ENCODE data around the gene CCNQ.

The CCNQ gene

DNA sequence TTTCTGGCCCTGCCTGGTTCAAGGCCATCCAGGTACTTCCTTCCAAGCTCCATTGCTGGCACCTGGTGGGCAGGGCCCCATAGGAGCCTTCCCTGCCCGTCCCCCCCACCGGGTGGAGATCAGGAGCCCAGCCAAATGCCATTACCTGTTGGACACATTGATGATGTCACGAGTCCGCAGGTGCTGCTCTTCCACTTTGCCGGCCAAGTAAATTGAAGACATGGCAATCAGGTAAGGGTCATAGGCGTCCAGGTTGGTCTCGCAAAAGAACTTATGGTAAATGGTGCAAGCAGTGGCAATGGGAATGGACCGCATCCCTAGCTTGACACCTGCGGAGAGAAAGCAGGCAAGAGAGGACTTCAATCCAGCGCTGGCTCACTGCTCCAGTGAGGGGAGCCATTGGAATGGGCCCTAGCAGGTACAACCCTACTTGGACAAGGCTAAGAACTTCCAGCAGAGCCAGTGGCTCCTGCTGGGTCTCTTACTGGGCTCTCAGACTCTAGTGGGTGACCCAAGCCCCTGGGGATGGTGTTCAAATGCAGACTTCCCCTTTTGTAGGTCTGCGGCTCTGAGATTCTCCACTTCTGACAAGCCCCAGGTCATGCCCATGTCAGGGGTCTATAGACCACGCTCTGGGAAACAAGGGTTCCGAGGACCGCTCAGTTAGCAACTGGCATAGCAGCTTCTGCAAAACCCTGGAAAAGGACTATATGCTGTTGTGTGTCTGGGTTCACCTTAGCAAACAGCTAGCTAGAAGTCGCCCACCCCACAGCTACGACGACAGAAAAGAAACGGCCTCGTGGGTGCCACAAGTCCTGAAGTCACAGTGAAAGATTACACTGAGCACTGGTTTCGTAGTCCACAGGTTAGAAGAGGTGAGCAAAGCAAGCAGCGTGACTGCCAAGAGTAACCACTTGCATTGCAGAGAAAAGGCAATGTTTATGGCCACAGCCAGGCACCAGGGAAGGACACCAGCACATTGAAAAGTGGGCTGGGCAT lies 2.8 kb downstream of the CCNQ start:
- DNase-seq: no peak

- DNase-seq: no peak
Observed at GRCh38 chrX:153595387-153595786, 3.6 kb downstream of the CCNQ start.

DNA sequence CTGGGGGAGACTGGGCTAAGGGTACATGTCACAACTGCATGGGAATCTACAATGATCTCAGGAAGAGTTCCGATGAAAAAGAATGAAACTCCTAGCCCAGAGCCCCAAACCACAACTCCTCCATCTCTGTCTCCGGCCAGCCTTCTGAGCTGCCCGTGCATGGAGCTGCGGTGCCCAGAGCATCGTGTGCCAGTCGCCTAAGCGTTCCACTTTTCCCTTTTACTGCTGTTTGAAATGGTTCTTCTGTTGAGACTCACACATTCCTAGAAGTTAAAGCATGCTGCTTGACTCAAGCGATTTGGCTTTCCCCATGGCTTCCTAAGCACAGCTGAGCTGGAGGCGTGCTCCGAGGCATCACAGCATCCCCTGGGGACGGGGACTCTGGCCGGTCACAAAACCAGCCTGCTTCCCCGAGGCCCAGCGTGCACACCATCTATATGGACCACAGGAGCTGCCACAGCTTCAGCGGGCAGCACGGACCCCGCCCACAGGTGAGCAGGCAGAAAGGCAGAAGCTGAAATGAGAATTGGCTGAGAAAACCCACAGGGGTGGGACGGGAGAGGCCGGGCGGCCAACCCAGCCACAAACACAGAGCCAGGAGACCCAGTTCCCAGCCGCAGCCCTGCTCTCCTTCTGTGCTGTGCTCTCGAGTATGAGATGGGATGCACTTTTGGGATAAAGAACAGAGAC lies 5.0 kb downstream of the CCNQ start:
- DNase-seq: no peak

DNA sequence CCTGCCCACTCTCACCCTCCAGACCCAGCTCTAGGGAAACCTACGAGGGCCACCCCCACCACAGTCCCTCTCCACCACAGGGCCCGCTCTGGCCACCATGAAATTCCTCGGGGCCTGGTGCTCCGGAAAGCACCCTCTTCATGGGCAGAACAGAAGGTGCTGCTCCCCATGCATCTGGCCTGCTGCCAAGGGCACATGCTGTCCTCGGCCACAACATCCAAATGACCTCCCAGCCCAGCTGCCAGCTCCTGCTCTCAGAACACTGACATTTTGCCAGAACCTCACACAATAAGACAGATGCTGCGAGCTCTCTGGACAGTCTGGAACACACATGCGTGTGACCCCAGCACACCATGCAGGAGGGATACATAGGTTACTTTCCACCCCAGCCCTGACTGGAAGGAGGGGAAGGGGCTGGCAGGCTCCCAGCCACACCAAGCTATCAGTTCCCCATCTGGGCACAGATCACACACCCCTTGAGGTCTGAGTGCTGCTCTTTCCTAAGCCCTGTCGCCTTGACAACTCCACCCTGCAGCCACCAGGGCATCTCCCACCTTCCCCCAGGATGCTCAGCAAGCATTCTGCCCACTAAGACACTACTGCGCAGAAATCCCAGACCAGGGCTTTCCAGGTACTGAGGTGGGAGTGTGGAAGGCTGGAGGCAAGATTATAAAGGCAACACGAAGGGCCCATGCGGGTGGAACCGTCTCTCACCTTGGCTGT lies 5.8 kb downstream of the CCNQ start:
- no peak for DNase-seq

DNA sequence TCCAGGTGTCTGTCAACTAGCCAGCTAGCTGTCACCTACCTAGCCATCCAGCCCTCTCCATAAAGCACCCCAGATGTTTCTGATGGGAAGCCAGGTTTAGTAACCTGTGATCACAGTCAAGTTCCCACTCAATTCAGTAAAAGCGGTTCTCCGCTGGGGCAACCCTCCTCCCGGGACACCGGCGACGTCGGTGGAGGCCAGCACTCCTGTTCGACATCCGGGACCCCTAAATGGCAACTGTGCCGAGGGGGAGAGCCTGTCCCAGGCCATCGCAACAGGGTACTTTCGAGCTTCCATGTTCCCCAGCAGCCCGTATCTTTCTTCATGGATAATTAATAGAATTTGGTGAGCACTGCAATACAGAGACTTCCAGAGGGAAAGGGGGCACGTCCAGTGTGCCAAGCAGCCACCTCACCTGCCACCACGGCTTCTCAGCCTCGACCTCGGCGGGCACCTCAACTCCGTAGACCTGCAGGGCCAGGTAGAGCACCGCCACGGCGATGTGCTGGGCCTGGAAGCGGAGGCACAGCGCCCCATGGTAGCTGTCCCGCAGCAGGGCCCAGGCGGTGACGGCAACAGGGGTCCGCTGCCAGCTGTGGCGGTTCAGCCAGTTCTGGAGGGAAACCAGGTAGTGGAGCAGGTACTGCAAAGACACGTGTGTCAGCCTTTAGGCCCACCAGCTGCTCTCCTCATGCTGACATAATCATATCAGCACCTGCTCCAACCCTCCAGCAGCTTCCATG lies 6.7 kb downstream of the CCNQ start:
- no peak for DNase-seq

DNA sequence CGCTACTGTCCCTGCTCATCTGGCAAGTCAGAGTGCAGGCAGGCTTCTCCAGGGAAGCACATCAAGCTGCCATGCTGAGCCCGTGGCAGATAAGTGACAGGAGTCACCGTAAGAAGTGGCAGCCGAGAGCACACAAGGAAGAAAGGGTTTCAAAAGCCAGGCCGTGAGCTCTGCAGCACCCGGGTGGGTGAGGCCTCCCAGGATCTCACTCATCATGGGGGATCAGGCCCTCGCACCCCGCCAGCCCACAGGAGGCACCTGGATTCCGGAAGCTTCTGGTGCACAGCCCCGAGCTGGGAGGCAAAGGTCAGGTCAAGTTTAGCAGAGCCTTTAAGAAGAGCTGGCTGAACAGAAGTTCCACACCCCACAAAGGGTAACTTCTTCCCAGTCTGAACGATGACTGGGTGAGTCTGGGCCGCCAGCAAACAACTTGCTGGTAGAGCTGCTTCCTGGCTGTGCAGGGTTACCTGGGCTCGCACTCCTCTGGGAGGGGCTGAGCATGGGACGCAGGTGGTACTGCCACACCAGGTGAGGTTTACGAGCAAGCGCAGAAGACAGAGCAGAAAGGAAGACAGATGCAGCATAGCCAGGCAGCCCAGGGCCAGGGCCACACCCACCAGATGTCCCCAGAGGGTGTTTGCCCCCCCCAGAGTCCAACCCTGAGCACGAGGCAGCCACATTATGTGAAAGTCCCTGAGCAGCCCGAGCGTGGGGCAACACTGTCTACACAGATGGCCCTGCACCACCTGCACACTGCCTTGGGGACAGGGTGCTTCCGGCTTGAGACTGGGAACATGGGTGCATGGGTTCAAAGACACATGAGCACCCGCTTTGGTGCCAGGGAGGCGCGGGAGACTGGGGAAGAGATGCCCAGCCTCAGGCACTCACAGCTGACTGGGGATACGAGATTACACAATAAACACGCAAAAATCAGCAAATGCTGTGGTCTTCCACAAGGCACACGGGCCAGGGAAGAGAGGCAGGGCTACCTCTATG lies 7.7 kb downstream of the CCNQ start:
- DNase-seq: no peak

- no peak for DNase-seq
Observed at GRCh38 chrX:153588782-153589446, 10.0 kb downstream of the CCNQ start.

DNA sequence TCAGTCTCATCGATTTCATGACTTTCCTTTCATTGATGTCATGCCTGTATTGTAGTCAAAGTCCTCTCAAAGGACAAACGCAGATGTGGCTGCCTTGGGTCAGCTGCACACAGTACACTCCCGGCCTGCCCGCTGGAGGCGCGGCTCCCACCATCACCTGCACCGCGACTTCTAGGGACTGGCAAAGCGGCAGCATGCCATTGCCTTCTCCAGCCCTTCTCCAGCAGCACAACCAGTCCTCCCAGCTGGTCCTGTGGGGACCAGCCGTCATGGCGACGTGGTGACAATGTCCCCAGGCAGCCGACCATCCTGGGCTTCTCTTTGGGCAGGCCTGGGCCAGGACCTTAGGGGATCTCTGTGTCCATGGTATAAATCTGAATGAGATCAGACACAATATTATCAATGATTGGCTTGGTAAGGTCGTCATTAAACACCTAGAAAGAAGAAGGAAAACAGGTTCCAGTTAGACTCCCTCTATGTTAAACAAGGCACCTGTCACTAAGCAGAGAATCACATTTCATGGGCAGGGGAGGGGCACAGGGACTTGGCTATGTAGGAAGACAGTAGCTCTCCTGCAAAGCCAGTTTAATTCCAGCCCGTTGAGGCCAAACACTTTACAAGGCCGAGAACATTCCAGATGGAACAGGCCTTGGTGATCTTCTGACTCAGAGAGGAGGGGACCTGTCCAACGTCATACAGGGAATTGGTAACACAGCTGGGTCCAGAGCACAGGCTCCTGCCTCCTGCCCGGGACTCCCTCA lies 10.7 kb downstream of the CCNQ start:
- DNase-seq: no peak

DNA sequence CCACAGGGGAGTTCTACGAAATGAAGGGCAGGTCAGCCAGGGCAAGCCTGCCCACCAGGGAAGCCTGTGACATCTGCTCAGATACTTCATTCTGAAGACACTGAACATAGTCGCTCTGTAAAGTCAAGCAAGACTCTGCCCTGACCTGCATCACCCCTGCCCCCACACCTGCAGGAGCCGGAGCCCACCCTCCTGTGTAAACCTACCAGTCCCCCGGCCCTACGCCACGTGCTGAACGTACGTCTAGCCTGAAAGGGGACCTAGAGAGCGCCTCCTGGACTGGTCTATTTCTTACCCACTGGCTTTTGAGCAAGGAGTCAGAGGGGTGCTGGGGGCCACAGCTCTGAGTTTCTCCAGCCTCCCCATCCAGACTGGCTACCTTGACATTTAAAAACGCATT lies 11.6 kb downstream of the CCNQ start:
- DNase-seq: no peak

DNA sequence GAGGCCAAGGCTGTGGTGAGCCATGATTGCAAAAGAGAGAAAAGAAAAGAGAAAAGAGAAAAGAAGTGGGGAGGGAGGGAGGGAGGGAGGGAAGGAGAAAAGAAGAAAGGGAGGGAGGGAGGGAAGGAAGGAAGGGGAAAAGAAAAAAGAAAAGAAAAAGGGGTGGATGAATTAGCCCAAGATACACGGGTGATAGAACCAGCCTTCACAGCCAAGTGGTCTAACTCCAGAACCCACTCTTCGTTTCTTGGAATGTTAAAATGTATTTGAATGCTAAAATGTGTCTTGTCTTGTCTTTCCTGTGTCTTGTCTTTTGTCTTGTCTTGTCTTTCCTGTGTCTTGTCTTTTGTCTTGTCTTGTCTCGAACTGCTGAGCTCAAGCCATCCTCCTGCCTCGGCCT lies 13.1 kb downstream of the CCNQ start:
- DNase-seq: no peak

GRCh38 chrX:153583433-153583832 lies 15.5 kb downstream of the CCNQ start:
- no peak for DNase-seq

DNA sequence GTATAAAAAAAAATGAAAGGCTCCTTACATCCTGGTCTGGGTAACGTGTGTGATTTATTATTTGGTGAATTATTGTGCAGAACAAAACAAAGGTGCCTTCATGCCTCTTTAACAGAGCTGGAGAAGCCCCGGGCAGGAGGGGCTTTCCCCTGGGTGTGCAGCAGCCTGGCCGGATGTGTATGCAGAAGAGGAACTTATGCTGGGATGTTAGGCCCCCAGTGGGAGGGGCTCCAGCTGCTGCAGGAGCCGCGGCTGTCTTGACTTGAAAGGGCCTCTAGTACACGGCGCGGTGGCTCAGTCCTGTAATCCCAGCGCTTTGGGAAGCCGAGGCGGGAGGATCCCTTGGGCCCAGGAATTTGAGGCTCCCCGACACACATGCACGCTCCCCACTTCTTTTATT lies 16.0 kb downstream of the CCNQ start:
- DNase-seq: no peak

DNA sequence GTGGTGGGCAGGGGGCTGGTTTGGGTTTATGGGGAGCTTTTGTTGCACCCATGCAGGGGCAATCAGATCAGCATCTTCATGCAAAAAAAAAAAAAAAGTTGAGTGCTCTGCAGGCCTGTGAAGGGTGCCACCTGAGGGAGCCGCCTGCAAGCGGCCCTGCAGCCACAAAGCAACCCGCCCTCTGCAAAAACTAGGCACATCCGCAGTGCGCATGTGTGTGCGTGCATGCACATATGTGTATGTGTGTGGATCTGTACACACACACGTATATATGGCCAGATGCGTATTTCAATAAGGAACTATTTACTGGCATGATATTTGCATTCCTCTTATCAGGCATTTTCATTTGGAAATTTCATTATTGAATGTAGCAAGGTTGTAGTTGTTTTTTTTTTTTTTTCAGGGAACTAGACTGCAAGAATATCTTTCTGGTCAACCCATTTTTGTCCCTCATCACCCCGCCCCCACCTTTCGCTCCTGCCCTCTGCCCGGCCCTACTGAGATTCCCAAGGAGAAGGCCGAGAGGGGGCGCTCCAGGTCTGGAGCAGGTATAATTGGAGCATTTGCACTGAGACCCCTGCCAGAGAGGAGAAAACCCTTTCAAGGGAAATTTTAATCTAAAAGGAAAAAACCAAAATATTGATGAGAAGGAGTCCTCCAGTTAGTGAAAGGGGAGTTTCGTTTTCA lies 18.1 kb downstream of the CCNQ start:
- DNase-seq: no peak

GRCh38 chrX:153578889-153579288 lies 20.1 kb downstream of the CCNQ start:
- DNase-seq: no peak

- no peak for DNase-seq
Observed at GRCh38 chrX:153578200-153578835, 20.6 kb downstream of the CCNQ start.

DNA sequence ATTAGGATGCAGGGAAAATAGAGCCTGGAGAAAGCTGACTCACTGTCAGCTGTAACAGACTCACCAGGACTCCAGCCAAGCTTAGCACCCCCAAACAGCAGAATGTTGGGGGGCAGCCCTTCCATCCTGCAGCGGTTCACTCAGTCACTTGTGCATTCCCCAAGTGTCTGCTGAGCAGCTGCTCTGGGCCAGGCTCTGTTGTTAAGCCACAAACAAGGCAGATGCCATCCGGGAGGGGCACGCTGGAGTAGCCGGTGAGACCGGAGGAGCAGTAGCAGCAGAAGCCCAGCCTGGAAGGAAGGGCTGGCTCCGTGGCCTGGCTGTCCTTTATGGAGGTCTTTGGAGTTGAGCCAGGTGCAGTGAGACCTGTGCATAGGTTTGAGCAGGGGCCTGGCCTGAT lies 22.0 kb downstream of the CCNQ start:
- DNase-seq: no peak

DNA sequence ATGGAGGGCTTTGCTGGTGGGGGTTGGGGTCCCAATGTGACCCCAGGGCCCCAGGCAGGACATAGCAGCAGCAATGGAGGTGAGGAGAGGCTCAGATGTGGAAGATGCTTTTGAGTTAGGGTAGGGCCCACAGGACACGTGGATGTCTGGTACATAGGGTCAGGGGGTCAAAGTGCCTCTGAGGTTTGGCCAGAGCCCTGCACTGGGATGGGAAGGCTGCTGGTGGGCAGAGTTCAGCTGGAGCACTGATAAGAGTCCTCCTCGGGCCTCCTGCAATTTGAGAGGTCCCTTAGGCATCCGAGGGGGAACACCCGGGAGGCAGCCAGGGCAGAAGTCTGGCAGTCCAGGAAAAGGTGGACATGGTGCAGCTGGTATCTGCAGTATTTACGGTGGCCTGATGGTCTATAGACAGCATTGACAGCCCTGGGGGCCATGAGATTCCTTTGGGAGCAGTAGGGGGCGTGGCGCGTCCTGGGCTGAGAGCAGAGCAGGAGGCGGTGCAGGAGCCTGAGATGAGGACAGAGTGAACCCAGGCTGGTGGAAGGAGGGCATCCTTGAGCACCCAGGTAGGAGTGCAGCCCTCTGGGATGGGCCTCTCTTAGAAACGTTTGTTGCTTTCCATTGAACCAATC lies 22.6 kb downstream of the CCNQ start:
- no peak for DNase-seq

GRCh38 chrX:153573984-153574383 lies 25.0 kb downstream of the CCNQ start:
- DNase-seq: no peak

GRCh38 chrX:153572601-153573000 lies 26.3 kb downstream of the CCNQ start:
- DNase-seq: no peak
